GM18502 (cell line): ENCODE data around the gene TRIM66.

Experiments used
- ATAC-seq: cut with Tn5 transposase; IDR thresholded peaks from one replicate; pipeline ENCODE4 v1.9.1; 2021; ENCODE audit warnings: mild to moderate bottlenecking; ENCODE audit not compliant: unreplicated experiment, poor library complexity

Gene TRIM66

GRCh38 chr11:8617063-8617462, 65.4 kb downstream of the TRIM66 start:
- ATAC-seq, result no peak

- ATAC-seq, result no peak
Observed at GRCh38 chr11:8615291-8616032, 67.0 kb downstream of the TRIM66 start.

GRCh38 chr11:8614497-8614896, 68.0 kb downstream of the TRIM66 start:
- ATAC-seq, result no peak

GRCh38 chr11:8613036-8613435, 69.4 kb downstream of the TRIM66 start:
- ATAC-seq, result no peak

GRCh38 chr11:8612522-8612921, 69.9 kb downstream of the TRIM66 start:
- no peak for ATAC-seq

GRCh38 chr11:8610532-8611116, 71.8 kb downstream of the TRIM66 start:
- ATAC-seq, result no peak

- no peak for ATAC-seq
Observed at GRCh38 chr11:8608652-8609051, 73.8 kb downstream of the TRIM66 start.

- ATAC-seq, result no peak
Observed at GRCh38 chr11:8605971-8606563, 76.4 kb downstream of the TRIM66 start.

GRCh38 chr11:8604078-8604723, 78.3 kb downstream of the TRIM66 start:
- peak; percentile 74 for ATAC-seq

GRCh38 chr11:8603696-8604077, 78.8 kb downstream of the TRIM66 start:
- ATAC-seq, result peak; percentile 16

GRCh38 chr11:8601376-8602133, 80.9 kb downstream of the TRIM66 start:
- ATAC-seq, result no peak

- no peak for ATAC-seq
Observed at GRCh38 chr11:8598506-8598905, 84.0 kb downstream of the TRIM66 start.

GRCh38 chr11:8597182-8597581, 85.3 kb downstream of the TRIM66 start:
- no peak for ATAC-seq

- ATAC-seq, result no peak
Observed at GRCh38 chr11:8596504-8597046, 85.9 kb downstream of the TRIM66 start.

- peak; percentile 94 for ATAC-seq
Observed at GRCh38 chr11:8593935-8594909, 88.2 kb downstream of the TRIM66 start, which contains the start of gene STK33. Gene STK33, minus strand, starts transcription at chr11:8594228. Its CDS starts 119,323 bp downstream, at chr11:8474905.

- ATAC-seq, result peak; percentile 35
Observed at GRCh38 chr11:8593455-8593854, 89.0 kb downstream of the TRIM66 start.

- ATAC-seq, result no peak
Observed at GRCh38 chr11:8587915-8588314, 94.5 kb downstream of the TRIM66 start.

GRCh38 chr11:8586805-8587204, 95.7 kb downstream of the TRIM66 start:
- no peak for ATAC-seq

- no peak for ATAC-seq
Observed at GRCh38 chr11:8586184-8586583, 96.3 kb downstream of the TRIM66 start.
